HG02759 (cell line): Measurements from ENCODE around the gene ABCC6.
"Not testable (repeated sequence)": the region's sequence is repeated elsewhere in the genome, so short reads cannot be mapped to it uniquely, and the experiment has no call there.

Experiments
- ATAC-seq: cut with Tn5 transposase; IDR thresholded peaks from one replicate; pipeline ENCODE4 v1.9.1; 2021; ENCODE audit warnings: mild to moderate bottlenecking, moderate library complexity; ENCODE audit not compliant: unreplicated experiment

ABCC6 gene

DNA sequence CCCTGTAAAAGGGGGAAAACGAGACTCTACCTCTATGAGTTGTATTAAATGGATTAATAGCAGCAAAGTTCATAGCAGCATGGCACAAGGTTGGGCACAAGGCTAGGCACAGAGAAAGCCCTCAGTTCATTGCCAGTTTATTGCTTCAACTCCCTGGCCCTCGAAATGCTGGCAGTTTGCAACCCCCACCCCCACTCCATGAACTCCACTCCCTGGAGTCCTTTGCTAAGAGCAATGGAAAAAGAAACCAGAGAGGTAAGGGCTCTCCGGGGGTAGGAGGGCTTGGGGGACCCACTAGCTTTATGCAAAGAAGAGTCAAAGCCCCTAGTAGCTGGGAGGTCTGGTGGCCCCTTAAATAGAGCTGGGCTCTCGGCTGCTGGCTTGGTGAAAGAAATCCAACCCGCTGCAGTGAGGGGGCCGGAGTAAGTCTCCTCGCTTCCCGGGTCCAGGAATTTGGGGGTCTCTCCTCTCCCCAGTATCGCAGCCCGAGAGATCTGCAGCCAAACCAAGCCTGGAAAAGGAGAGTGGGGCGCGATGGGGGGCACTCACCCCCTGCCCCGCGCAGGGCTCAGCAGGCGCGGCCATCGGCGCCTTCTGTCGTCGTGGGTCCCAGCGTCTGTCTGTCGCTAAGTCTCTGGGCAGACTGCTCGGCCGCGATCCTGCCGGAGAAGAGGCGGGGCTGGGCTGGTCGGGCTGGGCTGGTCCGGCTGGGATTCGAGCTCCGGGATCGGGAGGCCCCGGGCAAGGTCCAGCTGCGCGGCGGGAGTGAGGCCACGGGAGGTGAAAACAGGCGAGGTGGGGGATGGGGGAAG is at the start of gene ABCC6:
Gene ABCC6, minus strand, starts transcription at position 645 of the 812 bp plus-strand sequence. Its CDS starts 60 bp downstream, at position 585.
- ATAC-seq = not testable (repeated sequence)

DNA sequence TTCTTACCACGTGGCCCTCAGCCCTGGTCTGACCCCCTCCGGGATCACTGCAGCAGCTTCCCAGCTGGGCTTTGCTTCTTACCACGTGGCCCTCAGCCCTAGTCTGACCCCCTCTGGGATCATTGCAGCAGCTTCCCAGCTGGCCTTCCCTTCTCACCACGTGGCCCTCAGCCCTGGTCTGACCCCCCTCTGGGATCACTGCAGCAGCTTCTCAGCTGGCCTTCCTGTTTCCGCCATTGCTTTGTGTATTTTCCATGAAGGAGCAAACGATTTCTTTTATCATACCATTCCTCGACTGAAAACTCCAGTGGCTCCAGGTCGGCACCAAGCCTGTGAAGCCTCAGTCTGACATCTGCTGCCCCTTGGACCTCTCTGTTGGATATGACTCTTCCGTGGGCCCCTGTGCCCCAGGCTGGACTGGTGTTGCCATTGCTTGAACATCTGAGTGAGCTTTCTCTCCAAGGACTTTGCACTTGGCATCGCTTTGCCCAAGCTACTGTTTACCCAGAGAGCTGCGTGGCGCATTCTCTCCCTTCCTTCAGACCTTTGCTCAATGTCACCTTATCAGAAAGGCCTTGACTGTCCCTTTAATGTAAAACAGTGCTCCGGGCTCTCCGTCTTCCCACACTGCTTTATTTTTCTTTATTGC is 49.4 kb upstream of the ABCC6 start:
- not testable (repeated sequence) for ATAC-seq

DNA sequence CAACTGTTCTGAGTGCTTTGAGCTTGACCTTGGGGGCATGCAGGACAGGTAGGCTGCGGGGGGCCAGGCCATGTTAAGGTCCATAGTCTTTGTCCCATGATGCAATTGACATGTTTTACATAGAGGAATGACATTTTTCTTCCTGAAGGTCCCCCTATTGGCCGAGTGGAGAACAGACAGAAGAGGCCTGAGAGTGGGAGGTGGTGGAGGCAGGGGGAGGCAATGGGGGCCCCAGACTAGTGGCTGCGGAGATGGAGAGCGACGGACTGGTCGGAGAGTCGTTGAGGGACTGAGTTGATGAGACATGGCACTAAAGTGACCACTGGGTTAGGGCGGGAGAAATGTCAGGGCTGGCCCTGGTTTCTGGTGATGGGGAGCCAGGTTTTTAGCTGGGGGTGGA is 48.4 kb upstream of the ABCC6 start:
- not testable (repeated sequence) for ATAC-seq

DNA sequence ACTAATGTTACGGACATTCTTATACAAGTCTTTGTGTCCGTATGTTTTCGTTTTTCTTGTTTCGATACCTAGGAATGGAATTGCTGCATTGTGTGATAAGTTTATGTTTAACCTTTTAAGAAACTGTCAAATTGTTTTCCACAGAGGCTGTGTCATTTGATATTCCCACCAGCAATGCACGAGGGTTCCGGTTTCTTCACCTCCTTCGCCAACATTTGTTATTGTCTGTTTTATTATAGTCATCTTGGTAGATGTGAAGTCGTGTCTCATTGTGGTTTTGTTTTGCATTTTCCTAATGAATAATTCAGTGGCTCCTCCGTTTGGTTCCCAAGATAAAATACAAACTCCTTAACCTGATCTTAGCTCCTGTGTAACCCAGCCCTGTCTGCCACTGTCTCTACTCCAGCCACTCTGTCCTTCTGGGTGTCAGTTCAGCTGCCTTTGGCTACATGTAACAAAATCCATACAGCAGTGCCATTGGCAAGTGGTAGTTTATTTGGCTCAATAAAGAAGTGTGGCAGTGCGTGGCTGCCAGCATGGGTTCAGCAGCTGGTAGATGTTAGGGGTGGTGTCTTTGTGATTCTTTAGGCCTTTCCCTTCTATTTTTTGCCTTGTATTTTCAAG is 45.0 kb upstream of the ABCC6 start:
- ATAC-seq = not testable (repeated sequence)

DNA sequence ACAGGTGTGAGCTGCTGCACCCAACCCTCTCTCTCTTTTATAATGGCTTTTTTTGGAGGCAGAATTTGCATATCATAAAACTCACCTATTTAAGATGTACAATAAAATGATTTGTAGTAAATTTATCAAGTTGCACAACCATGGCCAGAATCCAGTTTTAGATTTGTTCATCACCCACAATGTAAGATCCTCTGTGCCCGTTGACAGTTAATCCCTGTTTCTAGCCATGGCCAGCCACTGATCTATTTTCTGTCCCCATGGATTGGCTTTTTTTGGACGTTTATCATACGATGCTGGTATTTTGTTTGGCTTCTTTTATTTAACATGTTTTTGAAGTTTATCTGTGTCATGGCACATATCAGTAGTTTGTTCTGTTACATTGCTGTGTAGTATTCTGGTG is 44.4 kb upstream of the ABCC6 start:
- ATAC-seq = not testable (repeated sequence)

DNA sequence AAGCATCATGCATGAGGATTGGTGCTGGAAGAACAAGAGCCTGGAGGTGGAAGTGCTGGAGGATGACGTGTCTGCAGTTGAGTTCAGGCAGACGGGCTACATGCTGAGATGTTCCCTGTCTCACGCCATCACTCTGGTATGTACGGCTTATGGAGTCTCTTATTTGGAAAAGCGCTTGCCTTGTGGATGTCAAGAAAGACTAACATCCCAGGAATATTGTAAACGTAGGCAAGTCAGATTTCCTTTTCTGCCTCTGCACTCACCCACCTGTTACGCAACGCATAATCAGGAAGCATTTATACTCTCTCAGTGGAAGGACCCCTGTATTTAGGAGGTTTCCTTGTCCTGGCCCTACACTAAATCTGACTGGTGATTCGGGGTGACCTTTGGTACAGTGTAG is 41.8 kb upstream of the ABCC6 start:
- ATAC-seq = not testable (repeated sequence)

DNA sequence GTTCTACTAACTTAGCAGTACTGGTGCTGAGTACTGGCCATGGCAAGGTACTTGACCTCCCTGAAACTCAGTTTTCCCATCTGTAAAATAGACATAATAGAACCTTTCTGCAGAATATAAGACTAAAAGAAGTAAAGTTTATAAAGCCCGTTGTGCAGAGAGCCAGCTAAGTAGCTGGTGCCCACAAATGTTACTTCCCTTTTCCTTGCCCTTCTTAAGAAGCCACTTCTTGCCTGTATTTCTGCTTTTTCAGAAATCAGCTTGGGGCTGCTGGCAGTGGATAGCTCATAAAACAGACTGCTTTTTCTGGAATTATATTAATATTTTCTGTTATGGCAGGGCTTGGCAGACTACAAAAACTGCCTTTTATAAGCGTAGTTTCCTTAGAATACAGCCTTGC is 40.7 kb upstream of the ABCC6 start:
- not testable (repeated sequence) for ATAC-seq

DNA sequence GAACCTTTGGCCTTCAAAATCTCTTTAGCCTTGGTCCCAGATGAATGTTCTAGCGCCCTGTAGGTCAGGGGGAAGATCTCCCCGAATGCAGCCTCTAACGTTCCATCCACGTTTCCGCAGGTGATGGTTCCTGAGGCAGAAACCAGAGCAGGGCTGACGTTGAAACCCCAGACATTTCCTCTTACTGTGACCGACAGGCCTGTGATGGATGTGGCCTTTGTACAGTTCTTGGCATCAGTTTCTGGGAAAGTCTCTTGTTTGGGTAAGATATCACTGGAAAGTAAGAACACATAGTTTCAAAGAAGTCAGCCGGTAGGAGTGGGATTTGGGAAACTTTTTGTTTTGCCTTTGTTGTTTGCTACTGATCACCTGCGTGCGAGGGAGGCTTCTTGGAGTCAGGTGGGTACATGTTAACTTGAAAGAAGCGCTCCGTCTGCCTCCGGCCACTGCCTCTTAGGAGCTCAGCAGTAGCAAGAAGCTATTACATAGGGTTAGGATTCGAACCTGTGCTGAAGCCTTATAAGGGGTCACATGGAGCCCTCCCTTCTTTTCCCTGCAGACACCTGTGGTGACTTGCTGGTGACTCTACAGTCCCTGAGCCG is 39.8 kb upstream of the ABCC6 start:
- ATAC-seq = not testable (repeated sequence)

DNA sequence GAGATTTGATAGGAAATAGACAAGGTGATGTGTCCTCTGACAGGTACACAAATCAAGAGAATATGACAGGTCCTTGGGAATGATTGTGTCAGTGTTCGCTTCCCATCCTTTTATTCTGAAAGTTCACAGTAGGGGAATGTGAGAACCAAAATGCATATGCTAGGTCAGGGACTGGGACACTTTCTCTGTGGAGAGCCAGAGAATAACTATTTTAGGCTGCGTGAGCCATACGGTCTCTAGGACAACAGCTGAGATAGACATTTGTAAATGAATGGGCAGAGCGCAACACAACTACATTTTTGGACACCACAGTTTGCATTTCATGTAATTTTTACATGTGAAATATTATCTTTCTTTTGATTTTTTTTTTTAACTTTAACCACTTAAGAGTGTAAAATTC is 36.7 kb upstream of the ABCC6 start:
- not testable (repeated sequence) for ATAC-seq

DNA sequence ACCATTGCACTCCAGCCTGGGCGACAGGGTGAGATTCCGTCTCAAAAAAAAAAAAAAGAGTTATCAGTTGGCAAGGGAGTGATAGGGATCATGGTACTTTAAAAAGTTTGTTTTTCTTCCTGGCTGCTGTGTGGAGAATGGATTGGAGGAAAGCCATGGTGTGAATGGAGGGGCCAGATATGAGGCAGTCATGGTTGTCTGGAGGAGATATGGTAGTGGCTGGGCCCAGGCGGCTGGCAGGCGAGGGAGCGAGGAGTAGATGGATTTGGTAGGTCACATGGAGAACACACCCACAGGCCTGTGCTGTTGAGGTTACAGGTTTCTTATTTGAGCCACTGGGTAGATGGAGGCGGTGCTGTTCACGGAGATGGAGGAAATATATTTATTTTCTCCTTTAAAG is 35.5 kb upstream of the ABCC6 start:
- not testable (repeated sequence) for ATAC-seq

DNA sequence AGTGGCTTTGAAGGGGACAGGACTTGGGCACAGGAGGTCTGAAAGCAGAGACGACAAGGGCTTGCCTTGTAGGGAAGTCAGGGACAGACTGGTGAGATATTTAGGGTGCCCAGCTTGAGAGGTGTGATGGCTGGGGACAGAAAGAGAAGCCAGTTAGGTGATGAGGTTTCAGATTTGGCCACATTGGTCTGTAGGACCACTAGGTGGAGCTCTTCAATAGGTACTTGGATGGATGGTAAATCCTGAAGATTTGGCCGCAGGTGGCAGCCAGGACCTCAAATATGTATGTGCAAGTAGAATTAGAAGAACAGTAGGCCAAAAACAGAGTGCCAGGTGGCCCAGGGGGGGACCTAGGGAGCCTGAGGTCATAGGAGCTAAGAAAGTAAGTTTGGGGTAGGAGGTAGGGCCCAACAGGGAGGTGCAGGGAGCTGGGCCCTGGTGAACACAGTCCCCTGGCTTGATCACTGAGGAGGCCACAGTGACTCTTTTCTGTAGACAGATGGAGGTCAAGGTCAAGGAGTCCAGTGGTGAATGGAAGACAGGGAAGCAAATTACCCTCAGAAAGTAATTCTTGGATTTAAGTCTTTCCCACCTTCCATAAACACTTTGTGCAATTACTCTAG is 34.1 kb upstream of the ABCC6 start:
- not testable (repeated sequence) for ATAC-seq

DNA sequence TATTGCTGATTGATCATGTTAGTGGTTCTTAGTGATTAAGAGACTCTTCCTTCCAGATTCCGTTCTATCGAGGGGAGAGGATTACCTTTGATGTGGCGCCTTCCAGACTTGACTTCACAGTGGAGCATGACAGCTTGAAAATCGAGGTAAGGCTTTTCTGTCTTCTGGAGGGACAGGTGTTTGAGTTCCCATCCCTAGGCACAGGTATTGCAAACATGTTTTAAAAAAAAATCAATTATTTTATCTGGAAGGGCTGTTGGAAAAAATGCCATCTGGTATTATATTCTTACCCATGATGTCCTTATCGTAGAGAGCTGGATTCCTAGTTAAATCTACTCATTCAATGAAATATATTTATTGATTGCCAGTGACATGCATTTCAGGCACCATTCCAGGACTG is 29.1 kb upstream of the ABCC6 start:
- not testable (repeated sequence) for ATAC-seq

DNA sequence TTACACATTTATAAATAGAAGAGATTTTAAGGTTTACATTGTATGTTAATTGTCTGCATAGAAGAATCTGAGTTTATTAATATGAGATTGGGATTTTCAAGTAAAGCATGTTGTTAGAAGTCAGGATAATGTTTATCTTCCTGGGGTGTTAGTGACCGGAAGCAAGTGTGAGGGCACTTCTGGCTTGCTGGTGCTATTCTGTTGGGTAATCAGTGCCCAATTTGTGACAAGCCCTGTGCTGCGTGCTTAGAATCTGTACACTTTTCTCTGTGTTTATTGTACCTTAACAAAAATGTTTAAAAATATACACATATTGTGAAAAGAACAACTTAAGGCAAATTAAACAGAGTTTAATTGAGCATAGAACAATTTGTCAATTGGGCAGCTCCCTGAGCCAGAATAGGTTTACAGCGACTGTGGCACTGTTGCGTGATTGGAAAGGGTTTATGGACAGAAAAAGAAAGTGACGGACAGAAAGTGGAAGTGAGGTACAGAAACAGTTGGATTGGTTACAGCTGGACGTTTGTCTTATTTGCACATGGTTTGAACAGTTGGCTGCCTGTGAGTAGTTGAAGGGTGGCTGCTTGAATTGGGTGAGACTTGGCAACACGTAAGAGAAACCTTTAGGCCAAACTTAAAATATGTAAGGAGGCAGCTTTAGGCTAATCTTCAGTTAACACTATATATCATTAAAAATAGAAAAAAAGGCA is 26.5 kb upstream of the ABCC6 start:
- ATAC-seq = not testable (repeated sequence)

DNA sequence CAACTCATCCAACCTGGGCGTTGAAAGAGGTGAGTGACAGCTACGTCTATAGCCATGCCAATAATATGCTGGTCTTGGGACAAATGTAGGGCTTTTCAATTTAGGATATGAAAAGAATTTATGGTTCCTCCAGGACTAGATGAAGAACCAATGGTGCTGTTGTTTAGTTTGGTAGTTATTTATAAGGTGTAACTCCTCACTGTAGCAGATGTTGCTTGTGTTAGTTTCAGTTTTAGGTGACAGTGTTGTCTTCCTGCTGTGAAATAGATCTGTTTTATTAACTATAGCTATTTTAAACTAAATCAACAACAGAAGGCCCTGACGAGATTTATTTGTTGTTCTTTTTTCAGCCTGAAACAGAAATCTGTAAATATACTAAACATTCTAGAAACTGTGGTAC is 24.1 kb upstream of the ABCC6 start:
- ATAC-seq = not testable (repeated sequence)

DNA sequence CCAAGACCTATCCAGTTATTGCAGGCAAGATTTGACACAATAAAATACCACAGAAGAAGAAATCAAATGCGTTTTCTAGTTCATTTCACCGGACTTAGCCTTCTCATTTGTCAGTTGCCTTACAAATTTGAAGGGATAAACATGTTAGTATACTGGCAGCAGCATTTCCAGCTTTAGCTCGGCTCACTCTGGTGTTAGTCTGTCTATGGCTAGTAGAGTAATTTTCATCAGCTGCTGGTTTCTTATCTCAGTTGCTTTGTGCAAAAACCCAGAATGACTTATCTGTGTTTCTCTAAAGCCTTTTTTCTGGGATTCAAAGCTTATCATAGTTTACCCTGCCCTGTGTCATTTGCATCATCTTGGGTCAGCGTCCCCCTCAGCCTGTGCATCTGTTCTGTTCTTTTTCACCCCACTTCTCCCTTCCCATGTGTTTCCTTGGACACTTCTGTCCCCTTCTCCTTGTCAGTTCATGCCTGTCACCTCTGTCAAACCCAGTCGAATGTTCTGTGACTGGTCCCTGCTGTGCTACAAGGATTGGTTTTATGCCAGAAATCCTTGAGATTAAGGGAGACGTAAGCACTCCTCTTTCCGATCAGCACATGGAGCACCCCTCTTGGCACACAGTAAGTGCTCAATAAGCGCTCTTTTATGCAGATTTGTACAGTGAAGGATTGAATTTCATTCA is 23.4 kb upstream of the ABCC6 start:
- not testable (repeated sequence) for ATAC-seq

DNA sequence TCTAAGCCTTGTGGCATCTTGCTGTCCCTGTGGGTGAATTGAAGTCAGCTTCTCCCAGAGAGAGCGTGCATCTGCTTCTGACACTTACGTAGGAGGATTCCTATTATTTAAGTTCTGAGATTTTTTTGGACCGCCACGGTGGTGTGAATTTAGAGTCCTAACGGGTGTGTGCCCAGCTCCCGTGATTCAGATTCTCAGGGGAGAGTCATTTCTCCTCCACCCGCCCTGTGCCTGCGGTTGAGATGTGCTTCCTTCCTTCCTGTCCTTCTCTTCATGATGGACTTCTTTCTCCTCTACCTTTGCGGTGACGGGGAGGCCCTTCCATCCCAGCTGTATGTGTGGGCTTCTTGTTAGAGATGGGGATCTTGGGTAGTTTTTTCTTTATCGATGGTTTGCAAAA is 20.6 kb upstream of the ABCC6 start:
- ATAC-seq = not testable (repeated sequence)

DNA sequence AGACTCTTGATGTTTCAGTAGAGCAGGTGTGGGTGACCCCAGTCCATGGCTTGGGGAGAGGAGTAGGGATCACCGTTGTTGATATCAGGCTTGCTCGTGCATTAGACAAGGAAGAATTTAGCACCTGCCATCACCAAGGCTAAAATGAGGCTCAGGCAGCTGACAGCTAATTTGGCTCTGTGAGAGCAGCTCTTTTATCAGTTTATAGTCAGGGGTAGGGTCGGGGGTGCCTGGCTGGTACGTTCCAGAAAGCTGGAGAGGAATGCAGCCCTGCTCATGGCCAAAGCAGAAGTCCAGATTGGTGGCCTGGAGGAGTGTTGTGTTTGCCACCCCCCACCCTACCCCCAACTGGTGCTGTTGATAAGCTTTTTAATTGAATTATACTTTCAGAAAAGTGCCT is 17.4 kb upstream of the ABCC6 start:
- ATAC-seq = not testable (repeated sequence)

DNA sequence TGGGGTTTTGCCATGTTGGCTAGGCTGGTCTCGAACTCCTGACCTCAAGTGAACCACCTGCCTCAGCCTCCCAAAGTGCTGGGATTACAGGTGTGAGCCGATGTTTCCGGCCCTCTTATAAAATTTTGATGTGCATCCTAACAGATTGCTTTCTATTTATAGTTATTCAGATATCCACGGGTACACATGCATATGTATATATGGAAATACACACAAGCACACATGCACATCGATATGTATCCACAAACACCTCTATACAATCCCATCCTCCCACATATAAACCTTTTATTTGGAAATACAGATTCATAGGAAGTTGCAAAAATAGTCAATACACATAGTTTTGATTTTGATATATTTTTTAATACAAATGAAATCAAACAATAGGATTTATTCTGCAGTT is 14.4 kb upstream of the ABCC6 start:
- ATAC-seq = not testable (repeated sequence)

DNA sequence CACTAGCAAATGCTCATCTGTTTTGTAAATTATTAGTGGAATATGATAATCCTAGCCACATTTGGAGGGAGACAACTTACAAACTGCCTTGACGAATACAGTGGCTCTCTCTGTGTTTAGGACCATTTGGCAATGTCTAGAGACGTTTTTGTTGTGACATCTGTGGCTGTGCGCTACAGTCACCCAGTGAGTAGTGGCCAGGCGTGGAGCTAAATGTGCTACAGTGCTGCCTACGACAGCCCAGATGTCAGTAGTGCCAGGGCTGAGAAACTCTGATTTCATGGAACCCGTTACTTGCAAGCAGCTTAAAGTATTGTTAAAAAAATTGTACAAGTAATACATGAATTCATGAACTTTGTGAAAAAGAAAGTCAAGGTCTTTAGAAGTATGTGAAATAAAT is 13.8 kb upstream of the ABCC6 start:
- ATAC-seq = not testable (repeated sequence)

DNA sequence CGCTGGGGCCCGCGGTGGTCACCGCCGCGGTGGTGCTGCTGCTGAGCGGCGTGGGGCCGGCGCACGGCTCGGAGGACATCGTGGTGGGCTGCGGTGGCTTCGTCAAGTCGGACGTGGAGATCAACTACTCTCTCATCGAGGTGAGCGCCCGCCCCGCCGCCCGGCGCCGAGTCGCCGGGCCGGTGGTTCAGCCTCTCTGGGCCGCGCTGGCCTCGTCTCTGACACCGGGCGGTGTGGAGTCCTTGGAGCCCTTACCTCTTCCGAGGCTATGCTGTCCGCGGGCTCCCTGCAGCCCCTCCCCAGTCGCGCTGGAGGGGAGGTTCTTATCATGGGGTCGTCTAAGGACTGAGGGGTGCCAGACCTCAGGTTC is 9.4 kb upstream of the ABCC6 start:
- ATAC-seq = peak; percentile 55
